HepG2 (cell line): Measurements from ENCODE around the gene HSPA1L. TPM values are rescaled to one million over a fixed set of nuclear protein-coding genes. Genes with fewer than 3 reads are reported as not detected.

ENCODE experiments used
- ESRRA ChIP-seq: sonication (generic); formaldehyde crosslinking; IDR thresholded peaks from 2 replicates; pipeline ENCODE4 v1.5.1; 2020; ENCODE audit warnings: mild to moderate bottlenecking, low read depth, missing genetic modification reagents
- MIER3 ChIP-seq: IDR thresholded peaks from 2 replicates; pipeline ENCODE4 v1.6.1; 2016; ENCODE audit warnings: missing compliant biosample characterization, borderline replicate concordance
- MTA1 ChIP-seq: sonication (generic); formaldehyde crosslinking; IDR thresholded peaks from 2 replicates; pipeline ENCODE4 v1.4.0; 2020; ENCODE audit warnings: missing genetic modification reagents, mild to moderate bottlenecking, borderline replicate concordance
- NBN ChIP-seq: fragments of 450-650 bp; conservative IDR thresholded peaks from 2 replicates; pipeline ENCODE4 v1.6.1; 2017
- NFE2L1 ChIP-seq: sonication (generic); formaldehyde crosslinking; IDR thresholded peaks from 2 replicates; pipeline ENCODE4 v1.4.0; 2020; ENCODE audit warnings: missing genetic modification reagents, mild to moderate bottlenecking, borderline replicate concordance
- PHF8 ChIP-seq: sonication (generic); formaldehyde crosslinking; IDR thresholded peaks from 2 replicates; pipeline ENCODE4 v1.5.0; 2020; ENCODE audit warnings: missing genetic modification reagents
- SAFB2 ChIP-seq: sonication (generic); formaldehyde crosslinking; IDR thresholded peaks from 2 replicates; pipeline ENCODE4 v1.5.1; 2020; ENCODE audit warnings: missing genetic modification reagents, low read depth, mild to moderate bottlenecking, borderline replicate concordance
- SYNCRIP ChIP-seq: fragments of 200-400 bp; formaldehyde crosslinking; IDR thresholded peaks from 2 replicates; pipeline ENCODE4 v1.6.1; 2018; ENCODE audit warnings: mild to moderate bottlenecking, low read depth, low read length; ENCODE audit not compliant: insufficient read depth
- YEATS2 ChIP-seq: sonication (generic); formaldehyde crosslinking; IDR thresholded peaks from 2 replicates; pipeline ENCODE4 v1.4.0; 2020; ENCODE audit warnings: missing genetic modification reagents, borderline replicate concordance
- ZFX ChIP-seq: sonication (generic); formaldehyde crosslinking; IDR thresholded peaks from 2 replicates; pipeline ENCODE4 v1.4.0; 2020; ENCODE audit warnings: mild to moderate bottlenecking, low read depth, missing genetic modification reagents, moderate library complexity
- ZNF496 ChIP-seq: sonication (generic); formaldehyde crosslinking; IDR thresholded peaks from 2 replicates; pipeline ENCODE4 v1.8.1; 2023; ENCODE audit warnings: mild to moderate bottlenecking, moderate library complexity, missing genetic modification reagents; ENCODE audit not compliant: insufficient replicate concordance
- ZNF841 ChIP-seq: sonication (generic); formaldehyde crosslinking; IDR thresholded peaks from 2 replicates; pipeline ENCODE4 v1.8.1; 2023; ENCODE audit warnings: missing genetic modification reagents, borderline replicate concordance
- ZSCAN31 ChIP-seq: sonication (generic); formaldehyde crosslinking; IDR thresholded peaks from 2 replicates; pipeline ENCODE4 v1.5.0; 2020; ENCODE audit warnings: low read depth, mild to moderate bottlenecking, missing genetic modification reagents
- ZZZ3 ChIP-seq: sonication (generic); formaldehyde crosslinking; IDR thresholded peaks from 2 replicates; pipeline ENCODE4 v1.4.0; 2020; ENCODE audit warnings: missing genetic modification reagents, mild to moderate bottlenecking, borderline replicate concordance
- polyA plus RNA-seq, 8 experiments: library from polyadenylated mRNA; depleted of rRNA in 3 of 8; stranded (reverse) in 7 of 8; unstranded in 1 of 8; fragments of >200 nt; fragmentation: Illumina TruSeq in 4 of 8; extraction: Trizol in 4 of 8; gene quantifications; 2 replicates each; pipeline versions ENCODE4 v1.2.1 to v1.2.3, GENCODE V29; 2011 to 2016; ENCODE audit warnings: low read depth in 4 of 8, missing spikeins in 1 of 8, mixed read lengths in 1 of 8; ENCODE audit not compliant: insufficient read depth in 1 of 8
- total RNA-seq, 5 experiments: library from RNA; depleted of rRNA; stranded (reverse); fragments of >200 nt; fragmentation: Illumina TruSeq; extraction: Trizol; gene quantifications; 2 replicates each; pipeline ENCODE4 v1.2.3, GENCODE V29; 2016; ENCODE audit warnings: low read depth in 1 of 5
- TF ChIP-seq, protein P1 (sequence below): sonication (generic); formaldehyde crosslinking; IDR thresholded peaks from 2 replicates; pipeline ENCODE4 v1.4.0; 2020; ENCODE audit warnings: missing genetic modification reagents
- TF ChIP-seq, protein P2 (sequence below): sonication (generic); formaldehyde crosslinking; IDR thresholded peaks from 2 replicates; pipeline ENCODE4 v1.4.0; 2020; ENCODE audit warnings: mild to moderate bottlenecking, missing genetic modification reagents
- TF ChIP-seq, protein P3 (sequence below), 2 experiments: fragments of 450-650 bp in 1 of 2; sonication (generic) in 1 of 2; formaldehyde crosslinking; IDR thresholded peaks; 2 replicates each; pipeline versions ENCODE4 v1.5.0 to v1.8.0; 2020 to 2022; ENCODE audit warnings: mild to moderate bottlenecking in 1 of 2, missing genetic modification reagents in 1 of 2
- TF ChIP-seq, protein P4 (sequence below): sonication (generic); formaldehyde crosslinking; IDR thresholded peaks from 2 replicates; pipeline ENCODE4 v1.4.0; 2020; ENCODE audit warnings: mild to moderate bottlenecking, low read depth, missing genetic modification reagents
- TF ChIP-seq, protein P5 (sequence below): sonication (generic); formaldehyde crosslinking; IDR thresholded peaks from 2 replicates; pipeline ENCODE4 v1.5.0; 2020; ENCODE audit warnings: missing genetic modification reagents

HSPA1L gene
- total and polyA plus RNA-seq, 2 of the 13 experiments (the other 11 are each of a cell fraction or from before 2014, with no cell fraction given) = 0.55 to 1.0 TPM

DNA sequence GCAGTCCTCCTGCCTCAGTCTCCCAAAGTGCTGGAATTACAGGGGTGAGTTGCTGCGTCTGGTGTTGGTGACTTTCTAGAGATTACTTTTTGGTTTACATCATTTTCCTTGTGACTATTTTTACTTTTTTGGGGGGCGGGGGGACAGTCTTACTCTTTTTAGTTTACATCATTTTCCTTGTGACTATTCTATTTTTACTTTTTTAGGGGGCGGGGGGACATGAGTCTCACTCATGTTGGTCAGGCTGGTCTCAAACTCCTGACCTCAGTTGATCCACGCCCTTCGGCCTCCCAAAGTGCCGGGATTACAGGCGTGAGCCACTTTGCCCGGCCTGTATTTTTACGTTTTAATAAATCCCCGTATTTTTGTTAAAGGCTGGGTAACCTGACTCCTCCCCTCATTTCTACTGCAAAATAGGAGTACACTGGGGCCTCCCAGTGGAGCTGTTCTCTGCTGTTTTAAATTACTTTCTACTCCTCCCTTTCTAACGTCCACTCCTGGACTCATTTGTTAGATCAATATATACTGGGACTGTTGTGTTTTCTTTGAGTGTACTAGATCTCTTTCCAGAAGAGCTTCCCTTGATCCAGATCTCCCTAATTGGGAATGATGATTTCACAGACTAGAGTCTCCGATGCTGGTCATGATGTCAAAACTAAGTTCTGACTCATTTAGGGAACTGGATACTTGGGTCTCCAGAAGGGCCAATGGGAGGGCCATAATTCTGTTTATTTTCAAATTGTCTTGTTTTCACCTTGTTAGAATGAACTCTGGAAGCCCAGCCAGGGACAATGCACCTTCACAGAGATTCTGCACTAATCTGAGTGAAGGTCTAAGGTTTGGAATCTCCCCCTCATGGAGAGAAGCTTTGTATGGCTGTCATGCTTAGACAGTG, 21.6 kb upstream of the HSPA1L start (continued):
- TF ChIP-seq ZNF841 (CRISPR knock-in tag) (no peak), NFE2L1 (CRISPR knock-in tag) (no peak), MTA1 (CRISPR knock-in tag) (no peak), NBN (no peak), YEATS2 (CRISPR knock-in tag) (no peak; the same call in 1 of the 2 replicates), ZFX (CRISPR knock-in tag) (no peak), ZSCAN31 (CRISPR knock-in tag) (no peak), ESRRA (CRISPR knock-in tag) (no peak), SYNCRIP (no peak), MIER3 (CRISPR knock-in tag) (no peak), PHF8 (CRISPR knock-in tag) (no peak), SAFB2 (no peak), ZZZ3 (CRISPR knock-in tag) (no peak), ZNF496 (CRISPR knock-in tag) (no peak)
- TF ChIP-seq, protein P1, sequence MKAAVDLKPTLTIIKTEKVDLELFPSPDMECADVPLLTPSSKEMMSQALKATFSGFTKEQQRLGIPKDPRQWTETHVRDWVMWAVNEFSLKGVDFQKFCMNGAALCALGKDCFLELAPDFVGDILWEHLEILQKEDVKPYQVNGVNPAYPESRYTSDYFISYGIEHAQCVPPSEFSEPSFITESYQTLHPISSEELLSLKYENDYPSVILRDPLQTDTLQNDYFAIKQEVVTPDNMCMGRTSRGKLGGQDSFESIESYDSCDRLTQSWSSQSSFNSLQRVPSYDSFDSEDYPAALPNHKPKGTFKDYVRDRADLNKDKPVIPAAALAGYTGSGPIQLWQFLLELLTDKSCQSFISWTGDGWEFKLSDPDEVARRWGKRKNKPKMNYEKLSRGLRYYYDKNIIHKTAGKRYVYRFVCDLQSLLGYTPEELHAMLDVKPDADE (CRISPR knock-in tag) = no peak
- TF ChIP-seq, protein P2, sequence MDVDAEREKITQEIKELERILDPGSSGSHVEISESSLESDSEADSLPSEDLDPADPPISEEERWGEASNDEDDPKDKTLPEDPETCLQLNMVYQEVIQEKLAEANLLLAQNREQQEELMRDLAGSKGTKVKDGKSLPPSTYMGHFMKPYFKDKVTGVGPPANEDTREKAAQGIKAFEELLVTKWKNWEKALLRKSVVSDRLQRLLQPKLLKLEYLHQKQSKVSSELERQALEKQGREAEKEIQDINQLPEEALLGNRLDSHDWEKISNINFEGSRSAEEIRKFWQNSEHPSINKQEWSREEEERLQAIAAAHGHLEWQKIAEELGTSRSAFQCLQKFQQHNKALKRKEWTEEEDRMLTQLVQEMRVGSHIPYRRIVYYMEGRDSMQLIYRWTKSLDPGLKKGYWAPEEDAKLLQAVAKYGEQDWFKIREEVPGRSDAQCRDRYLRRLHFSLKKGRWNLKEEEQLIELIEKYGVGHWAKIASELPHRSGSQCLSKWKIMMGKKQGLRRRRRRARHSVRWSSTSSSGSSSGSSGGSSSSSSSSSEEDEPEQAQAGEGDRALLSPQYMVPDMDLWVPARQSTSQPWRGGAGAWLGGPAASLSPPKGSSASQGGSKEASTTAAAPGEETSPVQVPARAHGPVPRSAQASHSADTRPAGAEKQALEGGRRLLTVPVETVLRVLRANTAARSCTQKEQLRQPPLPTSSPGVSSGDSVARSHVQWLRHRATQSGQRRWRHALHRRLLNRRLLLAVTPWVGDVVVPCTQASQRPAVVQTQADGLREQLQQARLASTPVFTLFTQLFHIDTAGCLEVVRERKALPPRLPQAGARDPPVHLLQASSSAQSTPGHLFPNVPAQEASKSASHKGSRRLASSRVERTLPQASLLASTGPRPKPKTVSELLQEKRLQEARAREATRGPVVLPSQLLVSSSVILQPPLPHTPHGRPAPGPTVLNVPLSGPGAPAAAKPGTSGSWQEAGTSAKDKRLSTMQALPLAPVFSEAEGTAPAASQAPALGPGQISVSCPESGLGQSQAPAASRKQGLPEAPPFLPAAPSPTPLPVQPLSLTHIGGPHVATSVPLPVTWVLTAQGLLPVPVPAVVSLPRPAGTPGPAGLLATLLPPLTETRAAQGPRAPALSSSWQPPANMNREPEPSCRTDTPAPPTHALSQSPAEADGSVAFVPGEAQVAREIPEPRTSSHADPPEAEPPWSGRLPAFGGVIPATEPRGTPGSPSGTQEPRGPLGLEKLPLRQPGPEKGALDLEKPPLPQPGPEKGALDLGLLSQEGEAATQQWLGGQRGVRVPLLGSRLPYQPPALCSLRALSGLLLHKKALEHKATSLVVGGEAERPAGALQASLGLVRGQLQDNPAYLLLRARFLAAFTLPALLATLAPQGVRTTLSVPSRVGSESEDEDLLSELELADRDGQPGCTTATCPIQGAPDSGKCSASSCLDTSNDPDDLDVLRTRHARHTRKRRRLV (CRISPR knock-in tag) = 0 out of 2 replicates have a peak, but pooled peaks have one; percentile 24
- TF ChIP-seq, protein P3, sequence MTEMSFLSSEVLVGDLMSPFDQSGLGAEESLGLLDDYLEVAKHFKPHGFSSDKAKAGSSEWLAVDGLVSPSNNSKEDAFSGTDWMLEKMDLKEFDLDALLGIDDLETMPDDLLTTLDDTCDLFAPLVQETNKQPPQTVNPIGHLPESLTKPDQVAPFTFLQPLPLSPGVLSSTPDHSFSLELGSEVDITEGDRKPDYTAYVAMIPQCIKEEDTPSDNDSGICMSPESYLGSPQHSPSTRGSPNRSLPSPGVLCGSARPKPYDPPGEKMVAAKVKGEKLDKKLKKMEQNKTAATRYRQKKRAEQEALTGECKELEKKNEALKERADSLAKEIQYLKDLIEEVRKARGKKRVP (CRISPR knock-in tag; IDR thresholded peaks at IDR 0.05) = 0 out of 4 replicates have a peak, but pooled peaks of 1 of the 2 experiments have one; percentile 16
- TF ChIP-seq, protein P4, sequence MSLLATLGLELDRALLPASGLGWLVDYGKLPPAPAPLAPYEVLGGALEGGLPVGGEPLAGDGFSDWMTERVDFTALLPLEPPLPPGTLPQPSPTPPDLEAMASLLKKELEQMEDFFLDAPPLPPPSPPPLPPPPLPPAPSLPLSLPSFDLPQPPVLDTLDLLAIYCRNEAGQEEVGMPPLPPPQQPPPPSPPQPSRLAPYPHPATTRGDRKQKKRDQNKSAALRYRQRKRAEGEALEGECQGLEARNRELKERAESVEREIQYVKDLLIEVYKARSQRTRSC = no peak
- TF ChIP-seq, protein P5, sequence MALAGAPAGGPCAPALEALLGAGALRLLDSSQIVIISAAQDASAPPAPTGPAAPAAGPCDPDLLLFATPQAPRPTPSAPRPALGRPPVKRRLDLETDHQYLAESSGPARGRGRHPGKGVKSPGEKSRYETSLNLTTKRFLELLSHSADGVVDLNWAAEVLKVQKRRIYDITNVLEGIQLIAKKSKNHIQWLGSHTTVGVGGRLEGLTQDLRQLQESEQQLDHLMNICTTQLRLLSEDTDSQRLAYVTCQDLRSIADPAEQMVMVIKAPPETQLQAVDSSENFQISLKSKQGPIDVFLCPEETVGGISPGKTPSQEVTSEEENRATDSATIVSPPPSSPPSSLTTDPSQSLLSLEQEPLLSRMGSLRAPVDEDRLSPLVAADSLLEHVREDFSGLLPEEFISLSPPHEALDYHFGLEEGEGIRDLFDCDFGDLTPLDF (CRISPR knock-in tag) = 0 out of 2 replicates have a peak, but pooled peaks have one; percentile 12
